Astrocyte (in vitro differentiated cells and primary cell): Measurements from ENCODE around the gene CIAPIN1. TPM values are rescaled to one million over a fixed set of nuclear protein-coding genes. Genes with fewer than 3 reads are reported as not detected.

Experiments
- DNase-seq: peaks from one replicate; pipeline ENCODE4 v3.0.0-alpha.2; 2010; ENCODE audit warnings: low read depth
- FAIRE-seq: peaks from 2 replicates; lab custom pipeline; 2011; peaks lifted over from hg19 to GRCh38; lab: Jason Lieb, UNC
- H2AFZ ChIP-seq: 2 replicates; pipeline ENCODE4 v1.6.0; 2012; ENCODE audit warnings: low read depth, low read length, inconsistent platforms
- H3K27ac ChIP-seq: 2 replicates; pipeline ENCODE4 v1.5.1; 2011; ENCODE audit warnings: low read depth, low read length, inconsistent platforms
- H3K27me3 ChIP-seq: 2 replicates; pipeline ENCODE4 v1.6.0; 2011; ENCODE audit warnings: low read length, inconsistent platforms; ENCODE audit not compliant: insufficient read depth
- H3K36me3 ChIP-seq: 2 replicates; pipeline ENCODE4 v1.5.1; 2011; ENCODE audit warnings: low read length, inconsistent platforms; ENCODE audit not compliant: insufficient read depth
- H3K4me1 ChIP-seq: 2 replicates; pipeline ENCODE4 v1.5.1; 2011; ENCODE audit warnings: low read length, inconsistent platforms; ENCODE audit not compliant: insufficient read depth
- H3K4me2 ChIP-seq: 2 replicates; pipeline ENCODE4 v1.6.0; 2012; ENCODE audit warnings: low read length, inconsistent platforms
- H3K4me3 ChIP-seq: 2 replicates; pipeline ENCODE4 v1.5.1; 2011; ENCODE audit warnings: low read depth, mild to moderate bottlenecking, low read length, inconsistent platforms; ENCODE audit not compliant: insufficient read depth
- H3K79me2 ChIP-seq: 2 replicates; pipeline ENCODE4 v1.6.0; 2012; ENCODE audit warnings: mild to moderate bottlenecking, low read length, inconsistent platforms; ENCODE audit not compliant: insufficient read depth
- H3K9ac ChIP-seq: 2 replicates; pipeline ENCODE4 v1.6.0; 2012; ENCODE audit warnings: mild to moderate bottlenecking, low read length, inconsistent platforms
- H3K9me3 ChIP-seq: 2 replicates; pipeline ENCODE4 v1.5.1; 2012; ENCODE audit warnings: low read depth, mild to moderate bottlenecking, low read length, inconsistent platforms; ENCODE audit not compliant: insufficient read depth
- H4K20me1 ChIP-seq: 2 replicates; pipeline ENCODE4 v1.6.0; 2012; ENCODE audit warnings: low read length, inconsistent platforms; ENCODE audit not compliant: insufficient read depth
- H3K27ac Mint-ChIP-seq: one replicate; pipeline ENCODE4 v1.8.0; 2021; ENCODE audit warnings: mild to moderate bottlenecking, mixed read lengths; ENCODE audit not compliant: unreplicated experiment
- H3K27me3 Mint-ChIP-seq: one replicate; pipeline ENCODE4 v1.8.0; 2021; ENCODE audit warnings: low read depth, mixed read lengths; ENCODE audit not compliant: unreplicated experiment
- H3K36me3 Mint-ChIP-seq: one replicate; pipeline ENCODE4 v1.8.0; 2021; ENCODE audit warnings: low read depth, mixed read lengths; ENCODE audit not compliant: unreplicated experiment
- H3K4me1 Mint-ChIP-seq: one replicate; pipeline ENCODE4 v1.8.0; 2021; ENCODE audit warnings: low read depth, mixed read lengths; ENCODE audit not compliant: unreplicated experiment
- H3K4me3 Mint-ChIP-seq: one replicate; pipeline ENCODE4 v1.8.0; 2021; ENCODE audit warnings: mild to moderate bottlenecking, moderate library complexity, mixed read lengths; ENCODE audit not compliant: unreplicated experiment
- H3K9me3 Mint-ChIP-seq: one replicate; pipeline ENCODE4 v1.8.0; 2021; ENCODE audit warnings: mild to moderate bottlenecking, mixed read lengths; ENCODE audit not compliant: unreplicated experiment
- CTCF ChIP-seq: IDR thresholded peaks from 2 replicates; pipeline ENCODE4 v1.5.1; 2011; ENCODE audit warnings: low read depth, mild to moderate bottlenecking, inconsistent platforms, low read length, moderate library complexity; ENCODE audit not compliant: insufficient read depth
- EZH2 ChIP-seq: IDR thresholded peaks from 2 replicates; pipeline ENCODE4 v1.6.1; 2012; ENCODE audit warnings: mild to moderate bottlenecking, low read length, inconsistent platforms; ENCODE audit not compliant: insufficient read depth
- total RNA-seq: library from RNA; stranded (reverse); gene quantifications from 2 replicates; pipeline ENCODE4 v1.2.1, GENCODE V29; 2021

CIAPIN1 gene
- total RNA-seq, 1 donor from 2014 or later = 68.9 TPM

DNA sequence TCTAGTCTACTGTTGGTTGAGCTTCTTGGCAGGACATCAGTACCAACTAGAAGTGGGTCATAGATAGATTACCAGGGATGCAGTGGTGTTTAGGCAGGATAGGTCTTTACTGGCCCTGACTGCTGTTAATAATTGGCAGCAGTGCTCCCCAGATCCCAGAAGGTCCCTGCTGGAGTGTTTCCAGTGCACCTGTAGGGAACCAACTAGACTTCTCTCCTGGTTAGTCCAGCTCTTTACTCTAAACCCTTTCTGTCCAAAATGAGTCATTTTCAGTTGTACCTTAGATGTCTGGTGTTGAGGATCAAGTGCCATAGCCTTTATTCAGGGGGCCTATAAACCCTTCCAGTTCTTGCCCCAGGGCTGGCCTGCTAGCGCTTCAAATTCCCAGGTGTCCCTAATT, 24.0 kb upstream of the CIAPIN1 start:
- DNase-seq = no peak
- Histone ChIP-seq H3K4me1 (no peaks in the 10 kb centered on the region), H3K27me3 (no peaks in the 10 kb centered on the region), H3K9ac (no peak overlapping the region), H4K20me1 (peaks cover 49% of the 10 kb centered on the region), H3K27ac (no peak overlapping the region), H3K36me3 (peaks cover 49% of the 10 kb centered on the region), H3K4me2 (no peak overlapping the region), H3K4me3 (no peak overlapping the region), H3K9me3 (no peaks in the 10 kb centered on the region), H3K79me2 (no peaks in the 10 kb centered on the region), H2AFZ (no peak overlapping the region)
- H3K9me3 Mint-ChIP-seq = no peaks in the 10 kb centered on the region
- no peak overlapping the region for H3K27ac Mint-ChIP-seq
- FAIRE-seq = no peak
- H3K4me3 Mint-ChIP-seq = no peak overlapping the region
- TF ChIP-seq EZH2 (no peak), CTCF (no peak)
- H3K36me3 Mint-ChIP-seq = peaks cover 17% of the 10 kb centered on the region
- H3K27me3 Mint-ChIP-seq = no peaks in the 10 kb centered on the region
- H3K4me1 Mint-ChIP-seq = peaks cover 4% of the 10 kb centered on the region

- Histone ChIP-seq H3K4me3 (no peak overlapping the region), H3K36me3 (peaks cover 52% of the 10 kb centered on the region), H3K4me2 (no peak overlapping the region), H3K9me3 (no peaks in the 10 kb centered on the region), H3K27me3 (no peaks in the 10 kb centered on the region), H3K79me2 (peaks cover 3% of the 10 kb centered on the region), H3K27ac (no peak overlapping the region), H3K9ac (no peak overlapping the region), H2AFZ (no peak overlapping the region), H4K20me1 (peaks cover 51% of the 10 kb centered on the region), H3K4me1 (no peaks in the 10 kb centered on the region)
- Mint-ChIP-seq H3K36me3 (peaks cover 20% of the 10 kb centered on the region), H3K27ac (no peak overlapping the region), H3K27me3 (no peaks in the 10 kb centered on the region), H3K9me3 (no peaks in the 10 kb centered on the region), H3K4me1 (peaks cover 4% of the 10 kb centered on the region), H3K4me3 (no peak overlapping the region)
- TF ChIP-seq CTCF (no peak), EZH2 (no peak)
- DNase-seq (no peak), FAIRE-seq (no peak)
Measured at GRCh38 chr16:57470711-57471110, 23.5 kb upstream of the CIAPIN1 start.

DNA sequence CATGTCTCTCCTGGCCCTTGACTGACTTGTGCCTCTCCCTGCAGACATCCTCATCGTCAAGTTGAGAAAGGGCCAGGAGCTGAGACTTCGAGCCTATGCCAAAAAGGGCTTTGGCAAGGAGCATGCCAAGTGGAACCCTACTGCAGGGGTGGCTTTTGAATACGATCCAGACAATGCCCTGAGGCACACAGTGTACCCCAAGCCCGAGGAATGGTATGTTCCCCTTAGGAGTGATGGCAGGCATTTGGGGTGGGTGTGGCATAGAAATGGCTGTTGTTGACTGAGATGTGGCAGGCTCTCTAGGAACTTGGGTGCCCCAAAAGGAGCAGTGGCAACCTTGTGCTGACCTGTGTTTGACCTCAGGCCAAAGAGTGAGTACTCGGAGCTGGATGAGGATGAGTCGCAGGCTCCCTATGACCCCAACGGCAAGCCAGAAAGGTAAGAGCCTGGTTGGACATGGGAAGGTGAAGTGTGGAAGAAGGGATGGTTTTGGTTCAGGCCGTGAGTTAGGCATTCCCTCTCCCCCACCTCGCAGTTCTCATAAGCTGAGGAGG, 22.8 kb upstream of the CIAPIN1 start:
- Histone ChIP-seq H3K4me1 (no peaks in the 10 kb centered on the region), H3K36me3 (peaks cover 52% of the 10 kb centered on the region)

More for the DNA sequence above, 22.8 kb upstream of the CIAPIN1 start:
- Histone ChIP-seq H3K4me3 (no peak overlapping the region), H3K4me2 (no peak overlapping the region), H2AFZ (no peak overlapping the region), H4K20me1 (peaks cover 58% of the 10 kb centered on the region), H3K9ac (no peak overlapping the region), H3K27me3 (no peaks in the 10 kb centered on the region), H3K9me3 (no peaks in the 10 kb centered on the region), H3K27ac (no peak overlapping the region), H3K79me2 (peaks cover 10% of the 10 kb centered on the region)
- no peak for DNase-seq
- Mint-ChIP-seq H3K4me3 (no peak overlapping the region), H3K27me3 (no peaks in the 10 kb centered on the region), H3K36me3 (peaks cover 23% of the 10 kb centered on the region), H3K4me1 (peaks cover 5% of the 10 kb centered on the region), H3K9me3 (no peaks in the 10 kb centered on the region), H3K27ac (peak overlapping the region; percentile 6)
- TF ChIP-seq CTCF = no peak
- no peak for TF ChIP-seq EZH2
- FAIRE-seq = no peak
